Measurements from ENCODE around the gene SLC25A42. TPM values are rescaled to one million over a fixed set of nuclear protein-coding genes. Genes with fewer than 3 reads are reported as not detected.

Gene SLC25A42
- total and polyA plus RNA-seq, 2 of the 4 experiments (the other 2 are of a cell fraction), result 2.0 to 9.9 TPM

- Histone ChIP-seq H3K4me1 (ENCODE audit: control insufficient read depth, insufficient read depth, low read length) (peaks cover 3% of the 10 kb centered on the region), H3K4me3 (ENCODE audit: insufficient read depth, low read depth, low read length) (no peak overlapping the region; the same call in 1 of the 2 replicates), H3K27ac (ENCODE audit: insufficient read depth, low read length) (peak overlapping the region; percentile 60), H4K20me1 (ENCODE audit: insufficient read depth, low read length) (peaks cover 50% of the 10 kb centered on the region), H3K56ac (ENCODE audit: extremely low read depth, insufficient read depth, low read length) (no peak overlapping the region), H3K27me3 (ENCODE audit: control insufficient read depth, insufficient read depth, low read length) (no peaks in the 10 kb centered on the region), H3K9me3 (ENCODE audit: control insufficient read depth, insufficient read depth, low read length) (no peaks in the 10 kb centered on the region), H3K4me2 (ENCODE audit: low read depth, low read length) (peak overlapping the region; percentile 73; the same call in 1 of the 2 replicates), H3K4ac (ENCODE audit: low read depth, low read length) (peak overlapping the region; percentile 16; the same call in 1 of the 2 replicates), H2BK5ac (ENCODE audit: low read depth, low read length, poor library complexity, severe bottlenecking) (peak overlapping the region; percentile 85), H4K91ac (ENCODE audit: insufficient read depth, low read depth, low read length) (no peak overlapping the region), H2BK120ac (ENCODE audit: low read depth, low read length) (no peak overlapping the region), H3K23ac (ENCODE audit: low read depth, low read length) (peak overlapping the region; percentile 47; the same call in 1 of the 2 replicates), H3K9me1 (ENCODE audit: insufficient read depth, low read length) (no peaks in the 10 kb centered on the region), H4K5ac (ENCODE audit: low read depth, low read length) (no peak overlapping the region; the same call in 1 of the 2 replicates), H3K9ac (ENCODE audit: low read depth, low read length) (peak overlapping the region; percentile 68), H3K79me1 (ENCODE audit: low read depth in 1 of 2, low read length in 2 of 2) (peaks cover 31 to 65% of the 10 kb centered on the region in 2 experiments), H2AFZ (replicated peaks; ENCODE audit: low read length, poor library complexity) (no peak overlapping the region), H2BK20ac (ENCODE audit: low read depth, low read length) (no peak overlapping the region), H2BK15ac (ENCODE audit: low read depth, low read length) (no peak overlapping the region), H4K8ac (ENCODE audit: low read depth in 2 of 2, low read length in 2 of 2) (0 out of 4 replicates have a peak overlapping the region, but pooled peaks of 1 of the 2 experiments have one; percentile 44), H3K36me3 (ENCODE audit: control insufficient read depth, insufficient read depth, low read length) (peaks cover 53% of the 10 kb centered on the region), H2AK9ac (replicated peaks; ENCODE audit: low read depth, low read length, poor library complexity) (no peak overlapping the region), H2AK5ac (ENCODE audit: low read depth, low read length) (no peak overlapping the region; the same call in 1 of the 2 replicates), H3K18ac (ENCODE audit: low read depth, low read length) (peak overlapping the region; percentile 48; the same call in 1 of the 2 replicates), H3K14ac (replicated peaks; ENCODE audit: low read depth, low read length) (no peak overlapping the region; the same call in 1 of the 2 replicates)
- intact Hi-C loops (cut with micrococcal nuclease) (no loop called here), dilution Hi-C loops (cut with HindIII; ENCODE audit: low sequenced_read_pairs, unreplicated experiment) (no loop called here), in situ Hi-C loops (cut with MboI; ENCODE audit: low sequenced_read_pairs) (no loop called here)
- ChIA-PET CTCF (no interaction called here), POLR2A (ENCODE audit: unreplicated experiment) (interaction anchor here (0.5 to 0.7 kb wide), 5 partner anchors 9 to 184 kb away, joined by 3 to 13 read pairs (median 7); no protein-coding TSS in a partner anchor)
- no TSS peak for BruUV-seq (replicated peaks)
- TF ChIP-seq FOS (IDR thresholded peaks at IDR 0.05; ENCODE audit: low read depth, low read length) (peak; percentile 8; the same call in 1 of the 2 replicates), NFE2L2 (IDR thresholded peaks at IDR 0.05; ENCODE audit: low read depth, low read length) (no peak), CEBPB (IDR thresholded peaks at IDR 0.05; ENCODE audit: low read depth, low read length) (peak; percentile 65), MAZ (IDR thresholded peaks at IDR 0.05; ENCODE audit: borderline replicate concordance, low read depth, low read length) (no peak), RAD21 (IDR thresholded peaks at IDR 0.05; ENCODE audit: low read length) (no peak)
- WGBS, 2 experiments (ENCODE audit: extremely low coverage in 2 of 2, insufficient read length in 1 of 2), result no CpG with 5 or more reads among the region's 3 CpGs
- DNase-seq (peak; percentile 84), ATAC-seq (ENCODE audit: low read depth) (peak; percentile 96)
Observed at GRCh38 chr19:19021115-19021514, 42.7 kb upstream of the SLC25A42 start.
